HG03520 (cell line): ENCODE measurements around the gene CCDC88C.

Experiments used
- ATAC-seq: cut with Tn5 transposase; IDR thresholded peaks from one replicate; pipeline ENCODE4 v1.9.1; 2021; ENCODE audit warnings: mild to moderate bottlenecking, moderate library complexity; ENCODE audit not compliant: unreplicated experiment

CCDC88C gene

GRCh38 chr14:91313852-91314251 is 103.8 kb downstream of the CCDC88C start:
- ATAC-seq = no peak

GRCh38 chr14:91313154-91313850 is 104.3 kb downstream of the CCDC88C start:
- ATAC-seq = no peak

- no peak for ATAC-seq
These were observed 106.3 kb downstream of the CCDC88C start for GRCh38 chr14:91311284-91311662.

- no peak for ATAC-seq
These were observed 106.9 kb downstream of the CCDC88C start for GRCh38 chr14:91310606-91311283.

GRCh38 chr14:91309756-91310280 is 107.8 kb downstream of the CCDC88C start:
- ATAC-seq = no peak

GRCh38 chr14:91308337-91308736 is 109.3 kb downstream of the CCDC88C start:
- ATAC-seq = no peak

- ATAC-seq = no peak
These were observed 110.0 kb downstream of the CCDC88C start for GRCh38 chr14:91307652-91308051.

GRCh38 chr14:91307046-91307445 is 110.6 kb downstream of the CCDC88C start:
- ATAC-seq = no peak

- ATAC-seq = no peak
These were observed 111.1 kb downstream of the CCDC88C start for GRCh38 chr14:91306547-91306946.

- ATAC-seq = no peak
These were observed 111.8 kb downstream of the CCDC88C start for GRCh38 chr14:91305650-91306431.

- ATAC-seq = no peak
These were observed 113.7 kb downstream of the CCDC88C start for GRCh38 chr14:91303924-91304229.

GRCh38 chr14:91303091-91303923 is 114.3 kb downstream of the CCDC88C start:
- no peak for ATAC-seq

GRCh38 chr14:91302391-91302790 is 115.2 kb downstream of the CCDC88C start:
- ATAC-seq = no peak

- no peak for ATAC-seq
These were observed 116.7 kb downstream of the CCDC88C start for GRCh38 chr14:91300957-91301356.

GRCh38 chr14:91300283-91300895 is 117.2 kb downstream of the CCDC88C start:
- no peak for ATAC-seq

GRCh38 chr14:91299121-91300115 is 118.2 kb downstream of the CCDC88C start:
- ATAC-seq = no peak

- ATAC-seq = no peak
These were observed 119.0 kb downstream of the CCDC88C start for GRCh38 chr14:91298576-91298975.

GRCh38 chr14:91297081-91297711 is 120.4 kb downstream of the CCDC88C start:
- no peak for ATAC-seq
